Measurements from ENCODE around the gene ZNF791. TPM values are rescaled to one million over a fixed set of nuclear protein-coding genes. Genes with fewer than 3 reads are reported as not detected.

Gene ZNF791
- total and polyA plus RNA-seq, 2 of the 13 experiments (the other 11 are each of a cell fraction or from before 2014, with no cell fraction given) = 12.8 to 17.4 TPM

- Histone ChIP-seq H3K27me3 (ENCODE audit: control insufficient read depth in 1 of 2, insufficient read depth in 2 of 2, low read length in 2 of 2) (no peaks in the 10 kb centered on the region), H2AFZ (ENCODE audit: low read length) (no peak overlapping the region), H3K9ac (ENCODE audit: insufficient read depth, low read depth, low read length) (no peak overlapping the region), H3K27ac (ENCODE audit: extremely low read length, insufficient read depth, low read length) (no peak overlapping the region), H3K4me2 (ENCODE audit: low read depth, low read length) (no peak overlapping the region), H3K4me1 (ENCODE audit: insufficient read depth, low read length) (peaks cover 11% of the 10 kb centered on the region; the same call in 1 of the 2 replicates), H3K36me3 (replicated peaks in 1 of 2; ENCODE audit: control insufficient read depth in 1 of 2, insufficient read depth in 2 of 2, low read length in 2 of 2) (no peaks in the 10 kb centered on the region), H3K79me2 (ENCODE audit: insufficient read depth, low read length) (no peaks in the 10 kb centered on the region), H3K4me3 (replicated peaks in 1 of 3; ENCODE audit: insufficient read depth in 1 of 3, low read depth in 2 of 3, low read length in 3 of 3) (no peak overlapping the region), H4K20me1 (ENCODE audit: insufficient read depth, low read length) (no peaks in the 10 kb centered on the region), H3K9me3 (ENCODE audit: low read length) (no peaks in the 10 kb centered on the region)
- DNase-seq (ENCODE audit: low spot score) = no peak
- no TSS peak for BruUV-seq (replicated peaks)
- FAIRE-seq = no peak
- TF ChIP-seq ZNF710 (CRISPR knock-in tag; IDR thresholded peaks at IDR 0.05; ENCODE audit: borderline replicate concordance) (no peak), ZNF367 (CRISPR knock-in tag; IDR thresholded peaks at IDR 0.05; ENCODE audit: borderline replicate concordance) (no peak), ATF7-NPFF (CRISPR knock-in tag; IDR thresholded peaks at IDR 0.05; ENCODE audit: low read depth) (no peak), ZNF609 (CRISPR knock-in tag; IDR thresholded peaks at IDR 0.05; ENCODE audit: borderline replicate concordance) (no peak), EEA1 (CRISPR knock-in tag; IDR thresholded peaks at IDR 0.05; ENCODE audit: borderline replicate concordance) (no peak), ZNF274 (CRISPR knock-in tag; IDR thresholded peaks at IDR 0.05) (no peak), MAF1 (CRISPR knock-in tag; IDR thresholded peaks at IDR 0.05; ENCODE audit: borderline replicate concordance) (no peak), ZNF557 (CRISPR knock-in tag; IDR thresholded peaks at IDR 0.05) (no peak), ELF1 (CRISPR knock-in tag; IDR thresholded peaks at IDR 0.05) (no peak), ZNF616 (CRISPR knock-in tag; IDR thresholded peaks at IDR 0.05; ENCODE audit: low read depth) (no peak), BORCS8-MEF2B (CRISPR knock-in tag; IDR thresholded peaks at IDR 0.05) (no peak), TOPORS (CRISPR knock-in tag; IDR thresholded peaks at IDR 0.05) (no peak)
- TF ChIP-seq, protein P1, sequence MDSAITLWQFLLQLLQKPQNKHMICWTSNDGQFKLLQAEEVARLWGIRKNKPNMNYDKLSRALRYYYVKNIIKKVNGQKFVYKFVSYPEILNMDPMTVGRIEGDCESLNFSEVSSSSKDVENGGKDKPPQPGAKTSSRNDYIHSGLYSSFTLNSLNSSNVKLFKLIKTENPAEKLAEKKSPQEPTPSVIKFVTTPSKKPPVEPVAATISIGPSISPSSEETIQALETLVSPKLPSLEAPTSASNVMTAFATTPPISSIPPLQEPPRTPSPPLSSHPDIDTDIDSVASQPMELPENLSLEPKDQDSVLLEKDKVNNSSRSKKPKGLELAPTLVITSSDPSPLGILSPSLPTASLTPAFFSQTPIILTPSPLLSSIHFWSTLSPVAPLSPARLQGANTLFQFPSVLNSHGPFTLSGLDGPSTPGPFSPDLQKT (CRISPR knock-in tag; IDR thresholded peaks at IDR 0.05; ENCODE audit: borderline replicate concordance) = no peak
- 81% methylated on average over 11 of the region's 26 CpGs for WGBS (ENCODE audit: low lambda C conversion rate)
- ChIA-PET CTCF (ENCODE audit: low intra/inter-chr PET ratio, low total read pairs) (no interaction called here), POLR2A (no interaction called here)
- no peak for ATAC-seq
- intact Hi-C loops (cut with micrococcal nuclease; ENCODE audit: unreplicated experiment) = no loop called here
- in situ Hi-C loops (cut with HindIII; ENCODE audit: extremely low pct_ligation_motif_present, low pct_unique_long_range_greater_than_20kb) = no loop called here
Measured at GRCh38 chr19:12642506-12642905, 31.8 kb downstream of the ZNF791 start.
